Testis (tissue), 3 donors: ENCODE measurements around the gene DDAH1. TPM values are rescaled to one million over a fixed set of nuclear protein-coding genes. Genes with fewer than 3 reads are reported as not detected.

Source experiments
- DNase-seq: peaks from one replicate; pipeline ENCODE4 v3.0.0-alpha.2; 2019
- H3K27ac ChIP-seq, 2 donors: fragments of 200-600 bp; sonication (generic); one replicate each; pipeline ENCODE4 v1.5.1; 2019
- H3K27me3 ChIP-seq: fragments of 200-600 bp; sonication (generic); one replicate; pipeline ENCODE4 v1.5.1; 2019
- H3K36me3 ChIP-seq: fragments of 200-600 bp; sonication (generic); one replicate; pipeline ENCODE4 v1.5.1; 2017; ENCODE audit warnings: low read depth; ENCODE audit errors: missing control alignments
- H3K4me1 ChIP-seq: fragments of 200-600 bp; sonication (generic); one replicate; pipeline ENCODE4 v1.5.1; 2019
- H3K4me3 ChIP-seq, 2 donors: fragments of 200-600 bp; sonication (generic); one replicate each; pipeline ENCODE4 v1.5.1; 2017 to 2019
- H3K9me3 ChIP-seq: fragments of 200-600 bp; sonication (generic); one replicate; pipeline ENCODE4 v1.5.1; 2017
- CTCF ChIP-seq, 3 experiments: fragments of 450-650 bp in 2 of 3; fragments of 200-600 bp in 1 of 3; sonication (generic) in 1 of 3; IDR thresholded peaks; one replicate each; pipeline ENCODE4 v1.5.1; 2016 to 2019; ENCODE audit warnings: antibody characterized with exemption in 3 of 3, mild to moderate bottlenecking in 2 of 3, moderate library complexity in 1 of 3
- POLR2A ChIP-seq: fragments of 450-650 bp; IDR thresholded peaks from one replicate; pipeline ENCODE4 v1.6.1; 2017; ENCODE audit warnings: antibody characterized with exemption, mild to moderate bottlenecking, moderate library complexity
- WGBS, 2 donors: methylation state at CpG; one replicate each; pipeline ENCODE4 v1.1.5; 2018; 5-methylcytosine and 5-hydroxymethylcytosine counted together
- intact Hi-C: fragments of 100-400 bp; cut with DNase I; formaldehyde crosslinking; loops from one replicate; pipeline ENCODE4 v1.15.1; 2023; ENCODE audit warnings: low total_unique reads
- polyA plus RNA-seq: library from polyadenylated mRNA; stranded (reverse); fragments of 350-450 nt; fragmentation: Illumina TruSeq; extraction: RNeasy Lipid Tissue Mini Kit (QIAGEN cat#74804); gene quantifications from one replicate; pipeline ENCODE4 v1.2.3, GENCODE V29; 2014; ENCODE audit warnings: low read depth, low replicate concordance; ENCODE audit not compliant: insufficient read depth
- total RNA-seq, 2 donors: library from RNA; depleted of rRNA; stranded (reverse); fragments of >200 nt; gene quantifications; one replicate each; pipeline ENCODE4 v1.2.3, GENCODE V29; 2016

DDAH1 gene
- total and polyA plus RNA-seq, 3 donors from 2014 or later, result 45.3 to 71.3 (median 54.3) TPM

- Histone ChIP-seq H3K27ac (no peak overlapping the region), H3K9me3 (no peaks in the 10 kb centered on the region), H3K27me3 (no peaks in the 10 kb centered on the region), H3K4me1 (peaks cover 7% of the 10 kb centered on the region), H3K36me3 (no peaks in the 10 kb centered on the region), H3K4me3 (no peak overlapping the region)
- no peak for DNase-seq
- no peak for TF ChIP-seq POLR2A
- no peak for TF ChIP-seq CTCF (IDR thresholded peaks at IDR 0.05)
- intact Hi-C loops, result no loop called here
Measured at GRCh38 chr1:85356130-85356529, 108.8 kb downstream of the DDAH1 start.

- H3K9me3 ChIP-seq, result no peaks in the 10 kb centered on the region
- no peak overlapping the region for H3K4me3 ChIP-seq
- intact Hi-C loops, result no loop called here
- no peaks in the 10 kb centered on the region for H3K4me1 ChIP-seq
- TF ChIP-seq CTCF (IDR thresholded peaks at IDR 0.05), result no peak
- no peak for TF ChIP-seq POLR2A
- no peak overlapping the region for H3K27ac ChIP-seq
- DNase-seq, result no peak
- no peaks in the 10 kb centered on the region for H3K27me3 ChIP-seq
- H3K36me3 ChIP-seq, result no peaks in the 10 kb centered on the region
- 92 to 93% methylated on average over 4 of the region's 4 CpGs for WGBS, 2 donors
Measured at GRCh38 chr1:85352055-85352454, 112.9 kb downstream of the DDAH1 start.

GRCh38 chr1:85351202-85351828 lies 113.6 kb downstream of the DDAH1 start:
- Histone ChIP-seq H3K27me3 (no peaks in the 10 kb centered on the region), H3K9me3 (no peaks in the 10 kb centered on the region), H3K4me1 (no peaks in the 10 kb centered on the region), H3K4me3 (no peak overlapping the region), H3K27ac (no peak overlapping the region), H3K36me3 (no peaks in the 10 kb centered on the region)
- TF ChIP-seq CTCF (IDR thresholded peaks at IDR 0.05) (no peak), POLR2A (no peak)
- no peak for DNase-seq
- 88 to 92% methylated on average over 3 of the region's 3 CpGs for WGBS, 2 donors
- intact Hi-C loops, result no loop called here

GRCh38 chr1:85349224-85349623 lies 115.7 kb downstream of the DDAH1 start:
- no peak overlapping the region for H3K4me3 ChIP-seq
- intact Hi-C loops, result no loop called here
- WGBS, 2 donors, result 84 to 93% methylated on average over 3 of the region's 3 CpGs

More at GRCh38 chr1:85349224-85349623, 115.7 kb downstream of the DDAH1 start:
- DNase-seq, result no peak
- Histone ChIP-seq H3K27ac (no peak overlapping the region), H3K27me3 (no peaks in the 10 kb centered on the region), H3K9me3 (no peaks in the 10 kb centered on the region), H3K36me3 (no peaks in the 10 kb centered on the region), H3K4me1 (no peaks in the 10 kb centered on the region)
- TF ChIP-seq POLR2A (no peak), CTCF (IDR thresholded peaks at IDR 0.05) (no peak)
